K562 (cell line): Measurements from ENCODE around the gene SDHC. TPM values are rescaled to one million over a fixed set of nuclear protein-coding genes. Genes with fewer than 3 reads are reported as not detected.

Experiments used
- DDX20 ChIP-seq: fragments of 450-650 bp; IDR thresholded peaks from 2 replicates; pipeline ENCODE4 v1.6.1; 2016; ENCODE audit warnings: missing genetic modification characterization, low read depth, mild to moderate bottlenecking, missing compliant biosample characterization, moderate library complexity
- HMG20B ChIP-seq: fragments of 250-450 bp; sonication (Bioruptor Pico); IDR thresholded peaks from 2 replicates; pipeline ENCODE4 v1.5.0; 2021; ENCODE audit warnings: mild to moderate bottlenecking
- KAT7 ChIP-seq: sonication (generic); formaldehyde crosslinking; IDR thresholded peaks from 2 replicates; pipeline ENCODE4 v1.8.0; 2022; ENCODE audit warnings: missing genetic modification reagents, mild to moderate bottlenecking, borderline replicate concordance
- KDM5B ChIP-seq: fragments of 200-600 bp; sonication (generic); IDR thresholded peaks from 2 replicates; pipeline ENCODE4 v1.6.1; 2012; ENCODE audit warnings: low read depth, mild to moderate bottlenecking, moderate library complexity, low read length, control low read depth, inconsistent platforms; ENCODE audit not compliant: insufficient replicate concordance
- MCM5 ChIP-seq: fragments of 450-650 bp; IDR thresholded peaks from 2 replicates; pipeline ENCODE4 v1.6.1; 2016; ENCODE audit warnings: low read depth
- MECOM ChIP-seq: fragments of 250-450 bp; sonication (Bioruptor Pico); IDR thresholded peaks from 2 replicates; pipeline ENCODE4 v1.8.0; 2022; ENCODE audit warnings: inconsistent platforms
- OTX1 ChIP-seq: fragments of 450-650 bp; formaldehyde crosslinking; IDR thresholded peaks from 2 replicates; pipeline ENCODE4 v1.4.0; 2022; ENCODE audit warnings: mild to moderate bottlenecking
- RBM39 ChIP-seq: fragments of 200-400 bp; formaldehyde crosslinking; optimal IDR thresholded peaks from 2 replicates; pipeline ENCODE3; 2018; ENCODE audit warnings: low read depth, low read length
- RFX5 ChIP-seq: IDR thresholded peaks from 2 replicates; pipeline ENCODE4 v1.6.1; 2011; ENCODE audit warnings: low read depth, mild to moderate bottlenecking, improper control_type of control experiment, low read length
- TRIM28 ChIP-seq: fragments of 450-650 bp; IDR thresholded peaks from 2 replicates; pipeline ENCODE4 v1.6.1; 2017
- XRCC4 ChIP-seq: IDR thresholded peaks from one replicate; pipeline ENCODE4 v1.6.1; 2011; ENCODE audit not compliant: insufficient read depth, insufficient read length; ENCODE audit errors: extremely low read depth
- ZFPM2 ChIP-seq: fragments of 250-450 bp; sonication (Bioruptor Pico); IDR thresholded peaks from 2 replicates; pipeline ENCODE4 v1.5.1; 2022; ENCODE audit warnings: mild to moderate bottlenecking
- ZNF507 ChIP-seq: conservative IDR thresholded peaks from 2 replicates; pipeline ENCODE4 v1.6.1; 2017; ENCODE audit warnings: missing genetic modification characterization, missing compliant biosample characterization
- polyA plus RNA-seq, 8 experiments: library from polyadenylated mRNA; depleted of rRNA in 4 of 8; stranded (reverse) in 5 of 8; unstranded in 3 of 8; fragments of >200 nt; fragmentation: Nextera tagmentation in 2 of 8; fragmentation: Illumina TruSeq in 1 of 8; extraction: Ambion mirVana in 2 of 8; extraction: Trizol in 1 of 8; gene quantifications; 2 replicates each; pipeline versions ENCODE4 v1.2.1 to v1.2.3, GENCODE V29; 2011 to 2014; ENCODE audit warnings: inconsistent platforms in 1 of 8, missing spikeins in 1 of 8
- total RNA-seq, 7 experiments: library from RNA; depleted of rRNA in 6 of 7; stranded (reverse); fragments of >200 nt in 6 of 7; fragmentation: Illumina TruSeq in 2 of 7; extraction: Trizol in 2 of 7; gene quantifications; 2 replicates each; pipeline versions ENCODE4 v1.2.1 to v1.2.3, GENCODE V29; 2011 to 2021; ENCODE audit warnings: low replicate concordance in 1 of 7
- TF ChIP-seq, protein P1 (sequence below): fragments of 450-650 bp; IDR thresholded peaks from 2 replicates; pipeline ENCODE4 v1.6.1; 2016; ENCODE audit warnings: borderline replicate concordance
- TF ChIP-seq, protein P2 (sequence below): fragments of 200-400 bp; formaldehyde crosslinking; IDR thresholded peaks from 2 replicates; pipeline ENCODE4 v1.6.1; 2017; ENCODE audit warnings: mild to moderate bottlenecking, low read depth, low read length, moderate library complexity
- TF ChIP-seq, protein P3 (sequence below): fragments of 450-650 bp; conservative IDR thresholded peaks from 2 replicates; pipeline ENCODE4 v1.6.1; 2016; ENCODE audit warnings: missing genetic modification characterization, low read depth, mild to moderate bottlenecking, control low read depth, missing compliant biosample characterization
- TF ChIP-seq, protein P4 (sequence below): fragments of 250-450 bp; sonication (Bioruptor Pico); IDR thresholded peaks from 2 replicates; pipeline ENCODE4 v1.4.0; 2020; ENCODE audit warnings: mild to moderate bottlenecking, moderate library complexity
- TF ChIP-seq, protein P5 (sequence below): fragments of 450-650 bp; IDR thresholded peaks from 2 replicates; pipeline ENCODE4 v1.6.1; 2016

SDHC gene
- total and polyA plus RNA-seq, 9 of the 15 experiments (the other 6 are each of a cell fraction or from before 2014, with no cell fraction given): 7.7 to 309 (median 174) TPM

DNA sequence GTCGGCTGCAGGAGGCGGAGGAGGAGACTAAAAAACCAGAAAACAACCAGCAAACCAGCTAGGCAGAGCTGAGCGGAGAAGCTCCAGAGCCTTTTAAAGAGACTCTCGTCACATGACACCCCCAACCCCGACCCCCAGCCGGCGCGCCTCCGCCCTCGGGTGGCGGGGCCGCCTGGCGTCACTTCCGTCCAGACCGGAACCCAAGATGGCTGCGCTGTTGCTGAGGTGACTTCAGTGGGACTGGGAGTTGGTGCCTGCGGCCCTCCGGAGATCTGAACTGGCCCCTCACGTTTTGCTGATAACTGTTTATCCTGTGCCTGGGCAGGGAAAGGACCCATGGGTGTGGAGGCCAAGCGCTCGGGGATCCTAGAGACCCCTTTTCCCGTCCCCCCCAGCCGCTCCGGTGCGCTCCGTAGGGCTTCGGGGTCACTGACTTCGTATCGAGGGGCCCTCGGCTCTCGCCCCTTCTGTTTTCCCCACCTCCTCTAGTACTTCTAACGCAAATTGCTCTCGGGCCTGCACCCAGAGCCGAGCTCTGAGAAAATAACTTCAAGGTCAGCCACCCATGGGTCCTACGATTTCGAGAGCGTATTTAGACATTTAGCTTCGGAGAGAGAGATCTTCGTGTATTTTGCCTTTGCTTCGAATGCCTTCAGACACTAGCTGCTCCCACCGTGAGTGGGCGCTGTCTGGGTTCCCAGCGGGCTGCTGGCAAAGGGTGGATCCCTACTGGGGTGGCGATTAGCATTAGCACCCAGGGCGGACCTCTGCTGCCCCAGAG lies at the start of gene SDHC (continued):
- TF ChIP-seq DDX20 (no peak), OTX1 (CRISPR knock-in tag) (no peak), KDM5B (peak; percentile 96), HMG20B (no peak), MCM5 (no peak), MECOM (CRISPR knock-in tag) (no peak), RBM39 (no peak), KAT7 (CRISPR knock-in tag) (peak; percentile 77; the same call in 1 of the 2 replicates), ZFPM2 (no peak), XRCC4 (no peak), RFX5 (no peak), ZNF507 (tag) (no peak), TRIM28 (0 out of 2 replicates have a peak, but pooled peaks have one; percentile 14)
- TF ChIP-seq, protein P1, sequence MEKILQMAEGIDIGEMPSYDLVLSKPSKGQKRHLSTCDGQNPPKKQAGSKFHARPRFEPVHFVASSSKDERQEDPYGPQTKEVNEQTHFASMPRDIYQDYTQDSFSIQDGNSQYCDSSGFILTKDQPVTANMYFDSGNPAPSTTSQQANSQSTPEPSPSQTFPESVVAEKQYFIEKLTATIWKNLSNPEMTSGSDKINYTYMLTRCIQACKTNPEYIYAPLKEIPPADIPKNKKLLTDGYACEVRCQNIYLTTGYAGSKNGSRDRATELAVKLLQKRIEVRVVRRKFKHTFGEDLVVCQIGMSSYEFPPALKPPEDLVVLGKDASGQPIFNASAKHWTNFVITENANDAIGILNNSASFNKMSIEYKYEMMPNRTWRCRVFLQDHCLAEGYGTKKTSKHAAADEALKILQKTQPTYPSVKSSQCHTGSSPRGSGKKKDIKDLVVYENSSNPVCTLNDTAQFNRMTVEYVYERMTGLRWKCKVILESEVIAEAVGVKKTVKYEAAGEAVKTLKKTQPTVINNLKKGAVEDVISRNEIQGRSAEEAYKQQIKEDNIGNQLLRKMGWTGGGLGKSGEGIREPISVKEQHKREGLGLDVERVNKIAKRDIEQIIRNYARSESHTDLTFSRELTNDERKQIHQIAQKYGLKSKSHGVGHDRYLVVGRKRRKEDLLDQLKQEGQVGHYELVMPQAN: peak; percentile 23; the same call in 1 of the 2 replicates
- TF ChIP-seq, protein P2, sequence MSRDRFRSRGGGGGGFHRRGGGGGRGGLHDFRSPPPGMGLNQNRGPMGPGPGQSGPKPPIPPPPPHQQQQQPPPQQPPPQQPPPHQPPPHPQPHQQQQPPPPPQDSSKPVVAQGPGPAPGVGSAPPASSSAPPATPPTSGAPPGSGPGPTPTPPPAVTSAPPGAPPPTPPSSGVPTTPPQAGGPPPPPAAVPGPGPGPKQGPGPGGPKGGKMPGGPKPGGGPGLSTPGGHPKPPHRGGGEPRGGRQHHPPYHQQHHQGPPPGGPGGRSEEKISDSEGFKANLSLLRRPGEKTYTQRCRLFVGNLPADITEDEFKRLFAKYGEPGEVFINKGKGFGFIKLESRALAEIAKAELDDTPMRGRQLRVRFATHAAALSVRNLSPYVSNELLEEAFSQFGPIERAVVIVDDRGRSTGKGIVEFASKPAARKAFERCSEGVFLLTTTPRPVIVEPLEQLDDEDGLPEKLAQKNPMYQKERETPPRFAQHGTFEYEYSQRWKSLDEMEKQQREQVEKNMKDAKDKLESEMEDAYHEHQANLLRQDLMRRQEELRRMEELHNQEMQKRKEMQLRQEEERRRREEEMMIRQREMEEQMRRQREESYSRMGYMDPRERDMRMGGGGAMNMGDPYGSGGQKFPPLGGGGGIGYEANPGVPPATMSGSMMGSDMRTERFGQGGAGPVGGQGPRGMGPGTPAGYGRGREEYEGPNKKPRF: no peak
- TF ChIP-seq, protein P3, sequence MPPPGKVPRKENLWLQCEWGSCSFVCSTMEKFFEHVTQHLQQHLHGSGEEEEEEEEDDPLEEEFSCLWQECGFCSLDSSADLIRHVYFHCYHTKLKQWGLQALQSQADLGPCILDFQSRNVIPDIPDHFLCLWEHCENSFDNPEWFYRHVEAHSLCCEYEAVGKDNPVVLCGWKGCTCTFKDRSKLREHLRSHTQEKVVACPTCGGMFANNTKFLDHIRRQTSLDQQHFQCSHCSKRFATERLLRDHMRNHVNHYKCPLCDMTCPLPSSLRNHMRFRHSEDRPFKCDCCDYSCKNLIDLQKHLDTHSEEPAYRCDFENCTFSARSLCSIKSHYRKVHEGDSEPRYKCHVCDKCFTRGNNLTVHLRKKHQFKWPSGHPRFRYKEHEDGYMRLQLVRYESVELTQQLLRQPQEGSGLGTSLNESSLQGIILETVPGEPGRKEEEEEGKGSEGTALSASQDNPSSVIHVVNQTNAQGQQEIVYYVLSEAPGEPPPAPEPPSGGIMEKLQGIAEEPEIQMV (tag): no peak
- TF ChIP-seq, protein P4, sequence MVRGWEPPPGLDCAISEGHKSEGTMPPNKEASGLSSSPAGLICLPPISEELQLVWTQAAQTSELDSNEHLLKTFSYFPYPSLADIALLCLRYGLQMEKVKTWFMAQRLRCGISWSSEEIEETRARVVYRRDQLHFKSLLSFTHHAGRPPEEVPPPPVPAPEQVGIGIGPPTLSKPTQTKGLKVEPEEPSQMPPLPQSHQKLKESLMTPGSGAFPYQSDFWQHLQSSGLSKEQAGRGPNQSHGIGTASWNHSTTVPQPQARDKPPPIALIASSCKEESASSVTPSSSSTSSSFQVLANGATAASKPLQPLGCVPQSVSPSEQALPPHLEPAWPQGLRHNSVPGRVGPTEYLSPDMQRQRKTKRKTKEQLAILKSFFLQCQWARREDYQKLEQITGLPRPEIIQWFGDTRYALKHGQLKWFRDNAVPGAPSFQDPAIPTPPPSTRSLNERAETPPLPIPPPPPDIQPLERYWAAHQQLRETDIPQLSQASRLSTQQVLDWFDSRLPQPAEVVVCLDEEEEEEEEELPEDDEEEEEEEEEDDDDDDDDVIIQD (CRISPR knock-in tag): no peak
- TF ChIP-seq, protein P5, sequence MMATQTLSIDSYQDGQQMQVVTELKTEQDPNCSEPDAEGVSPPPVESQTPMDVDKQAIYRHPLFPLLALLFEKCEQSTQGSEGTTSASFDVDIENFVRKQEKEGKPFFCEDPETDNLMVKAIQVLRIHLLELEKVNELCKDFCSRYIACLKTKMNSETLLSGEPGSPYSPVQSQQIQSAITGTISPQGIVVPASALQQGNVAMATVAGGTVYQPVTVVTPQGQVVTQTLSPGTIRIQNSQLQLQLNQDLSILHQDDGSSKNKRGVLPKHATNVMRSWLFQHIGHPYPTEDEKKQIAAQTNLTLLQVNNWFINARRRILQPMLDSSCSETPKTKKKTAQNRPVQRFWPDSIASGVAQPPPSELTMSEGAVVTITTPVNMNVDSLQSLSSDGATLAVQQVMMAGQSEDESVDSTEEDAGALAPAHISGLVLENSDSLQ: peak; percentile 38; the same call in 1 of the 2 replicates
